Immature natural killer cell (primary cell): ENCODE measurements around the gene FNDC7. TPM values are rescaled to one million over a fixed set of nuclear protein-coding genes. Genes with fewer than 3 reads are reported as not detected.

Experiments used
- DNase-seq, 3 donors: peaks; one replicate each; pipeline ENCODE4 v3.0.0; 2022; ENCODE audit warnings: mixed read lengths in 1 of 3
- H3K27ac Mint-ChIP-seq, 6 donors: one replicate each; pipeline ENCODE4 v1.8.0; 2020; ENCODE audit warnings: mixed read lengths in 6 of 6, mild to moderate bottlenecking in 5 of 6, inconsistent platforms in 4 of 6, moderate library complexity in 3 of 6
- H3K27me3 Mint-ChIP-seq, 3 donors: one replicate each; pipeline ENCODE4 v1.8.0; 2020 to 2021; ENCODE audit warnings: low read depth in 3 of 3, mild to moderate bottlenecking in 3 of 3, mixed read lengths in 3 of 3, moderate library complexity in 3 of 3, inconsistent platforms in 1 of 3
- H3K36me3 Mint-ChIP-seq, 3 donors: one replicate each; pipeline ENCODE4 v1.8.0; 2020; ENCODE audit warnings: mixed read lengths in 3 of 3, inconsistent platforms in 2 of 3, mild to moderate bottlenecking in 2 of 3
- H3K4me1 Mint-ChIP-seq, 2 donors: one replicate each; pipeline ENCODE4 v1.8.0; 2020; ENCODE audit warnings: inconsistent platforms in 2 of 2, mild to moderate bottlenecking in 2 of 2, mixed read lengths in 2 of 2, moderate library complexity in 1 of 2
- H3K4me3 Mint-ChIP-seq, 5 donors: one replicate each; pipeline ENCODE4 v1.8.0; 2020; ENCODE audit warnings: mild to moderate bottlenecking in 5 of 5, mixed read lengths in 5 of 5, inconsistent platforms in 3 of 5, moderate library complexity in 3 of 5
- H3K9me3 Mint-ChIP-seq, 6 donors: one replicate each; pipeline ENCODE4 v1.8.0; 2020; ENCODE audit warnings: mild to moderate bottlenecking in 6 of 6, mixed read lengths in 6 of 6, inconsistent platforms in 4 of 6, moderate library complexity in 3 of 6
- polyA plus RNA-seq, 3 donors: library from polyadenylated mRNA; unstranded; fragments of 300-500 nt; fragmentation: Illumina TruSeq; gene quantifications; one replicate each; pipeline ENCODE4 v1.2.3, GENCODE V29; 2021

Gene FNDC7
- polyA plus RNA-seq, 3 donors from 2014 or later: not detected

DNA sequence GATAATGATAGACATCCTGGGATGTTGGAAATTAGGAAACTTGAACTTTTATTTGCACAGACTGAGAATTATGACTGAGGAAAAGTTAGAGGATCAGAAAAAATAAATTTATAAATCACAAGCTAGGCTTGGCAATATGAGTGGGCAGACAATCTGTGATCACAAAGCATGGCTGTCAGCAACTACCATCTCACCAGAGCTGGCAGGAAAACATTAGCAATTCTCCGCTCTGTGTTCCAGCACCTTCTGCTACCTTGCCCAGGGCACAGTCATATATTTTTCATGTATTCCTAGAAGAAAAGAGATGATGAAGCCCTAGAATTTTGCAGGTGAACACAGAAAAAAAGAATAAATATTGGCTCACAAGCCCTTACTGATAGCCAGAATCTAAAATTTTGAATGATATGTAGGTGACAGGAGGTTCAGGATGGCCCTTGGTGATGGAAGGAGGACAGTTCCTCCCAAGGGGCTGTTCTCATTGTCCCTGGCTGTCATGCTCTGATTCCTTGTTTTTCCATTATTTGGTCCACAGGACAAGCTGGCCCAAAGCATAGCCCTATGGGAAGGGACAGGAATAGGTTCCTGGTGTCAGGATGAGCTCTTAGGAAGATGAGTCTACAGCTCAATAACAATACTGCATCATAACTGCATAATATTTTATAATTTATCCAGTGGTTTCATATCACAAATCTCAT lies 21.6 kb downstream of the FNDC7 start:
- Mint-ChIP-seq H3K27ac (no peak overlapping the region), H3K9me3 (no peaks in the 10 kb centered on the region), H3K4me3 (no peak overlapping the region), H3K4me1 (no peaks in the 10 kb centered on the region), H3K36me3 (peaks cover 0 to 6% (median 0%) of the 10 kb centered on the region in 3 donors), H3K27me3 (peaks cover 0 to 2% (median 2%) of the 10 kb centered on the region in 3 donors)
- DNase-seq: no peak

DNA sequence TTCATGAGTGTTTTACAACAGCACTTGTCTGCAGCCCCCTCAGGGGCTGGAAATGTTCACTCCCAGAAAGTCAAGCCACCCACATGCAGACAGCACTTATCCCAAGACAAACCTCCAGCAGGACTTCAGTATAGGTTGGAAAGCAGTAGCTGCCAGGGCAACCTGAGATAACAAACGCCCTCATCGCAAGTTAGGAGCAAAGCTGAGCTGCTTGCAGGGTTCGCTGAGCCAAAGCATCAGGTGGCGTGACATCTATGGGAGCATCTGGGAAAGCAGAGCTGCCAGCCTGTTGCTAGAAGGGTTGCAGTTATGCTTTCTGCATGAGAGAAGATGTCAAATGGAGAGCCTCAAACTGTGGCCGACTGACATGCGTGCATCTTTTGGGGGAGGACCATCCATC lies 29.5 kb downstream of the FNDC7 start:
- no peak overlapping the region for H3K27ac Mint-ChIP-seq
- H3K27me3 Mint-ChIP-seq: peaks cover 10 to 12% (median 11%) of the 10 kb centered on the region in 3 donors
- no peaks in the 10 kb centered on the region for H3K36me3 Mint-ChIP-seq
- H3K4me1 Mint-ChIP-seq: peaks cover 8 to 11% of the 10 kb centered on the region in 2 donors
- no peak overlapping the region for H3K4me3 Mint-ChIP-seq
- no peaks in the 10 kb centered on the region for H3K9me3 Mint-ChIP-seq
- DNase-seq: no peak

- Mint-ChIP-seq H3K27me3 (peaks cover 12 to 15% (median 13%) of the 10 kb centered on the region in 3 donors), H3K4me3 (peak overlapping the region; percentile 95 to 99 (median 98)), H3K36me3 (no peaks in the 10 kb centered on the region), H3K9me3 (no peaks in the 10 kb centered on the region), H3K4me1 (peaks cover 26 to 46% of the 10 kb centered on the region in 2 donors), H3K27ac (peak overlapping the region; percentile 97 to 99 (median 98))
- no peak for DNase-seq
Measured at GRCh38 chr1:108745980-108746381, 33.3 kb downstream of the FNDC7 start.

DNA sequence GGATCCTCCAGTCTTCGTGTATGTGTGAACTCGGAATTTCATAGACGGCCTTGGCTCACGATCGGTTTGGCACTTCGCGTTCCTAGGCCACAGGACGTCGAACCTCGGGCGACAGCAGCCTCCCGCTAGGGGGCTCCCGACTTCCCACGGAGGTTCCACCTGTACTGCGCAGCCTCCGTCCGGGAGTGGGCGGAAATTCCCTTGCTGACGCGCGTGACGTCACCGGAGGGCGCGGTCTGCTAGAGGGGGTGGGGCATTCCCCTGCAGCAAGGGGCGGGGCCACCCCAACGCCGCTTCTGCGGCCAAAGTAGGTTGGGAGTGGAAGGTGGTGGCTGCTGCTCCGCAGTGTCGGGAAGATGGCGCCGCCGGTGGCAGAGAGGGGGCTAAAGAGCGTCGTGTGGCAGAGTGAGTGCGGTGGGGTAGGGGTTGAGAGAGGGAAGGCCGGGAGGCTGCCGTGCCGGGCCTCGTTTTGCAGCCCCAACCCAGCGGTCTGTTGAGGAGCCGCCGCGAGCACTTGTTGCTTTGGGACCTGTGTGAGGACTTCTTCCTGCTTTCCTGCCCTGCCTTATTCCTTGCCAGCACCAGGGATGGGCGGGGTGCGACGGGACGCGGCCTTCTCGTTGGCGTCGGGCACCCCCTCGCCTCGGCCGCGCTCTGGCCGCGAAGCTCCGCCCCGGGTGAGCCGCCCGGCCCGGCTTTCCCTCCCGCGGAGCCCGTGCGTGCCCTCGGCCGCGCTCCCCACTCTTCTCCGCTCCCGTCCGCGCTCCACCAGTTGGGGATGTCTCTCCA lies 33.9 kb downstream of the FNDC7 start, which contains the start of gene STXBP3:
STXBP3 (plus strand) TSS at position 293 of the 789 bp plus-strand sequence; CDS start at position 357, 64 bp downstream.
- H3K27me3 Mint-ChIP-seq: peaks cover 12 to 15% (median 13%) of the 10 kb centered on the region in 3 donors
- H3K27ac Mint-ChIP-seq: peak within 1 kb of the TSS; percentile 97 to 99 (median 98)
- H3K9me3 Mint-ChIP-seq: no peaks in the 10 kb centered on the region
- H3K4me1 Mint-ChIP-seq: peaks cover 27 to 48% of the 10 kb centered on the region in 2 donors
- peak; percentile 99 for DNase-seq
- peak within 1 kb of the TSS; percentile 95 to 99 (median 98) for H3K4me3 Mint-ChIP-seq
- H3K36me3 Mint-ChIP-seq: no peaks in the 10 kb centered on the region

- no peaks in the 10 kb centered on the region for H3K36me3 Mint-ChIP-seq
- H3K4me3 Mint-ChIP-seq: peak overlapping the region; percentile 95 to 99 (median 98)
- no peaks in the 10 kb centered on the region for H3K9me3 Mint-ChIP-seq
- peaks cover 27 to 49% of the 10 kb centered on the region in 2 donors for H3K4me1 Mint-ChIP-seq
- peaks cover 12 to 15% (median 13%) of the 10 kb centered on the region in 3 donors for H3K27me3 Mint-ChIP-seq
- DNase-seq: peak; percentile 29 to 42 (median 37)
- peak overlapping the region; percentile 95 to 99 (median 98) for H3K27ac Mint-ChIP-seq
Measured at GRCh38 chr1:108747171-108747850, 34.6 kb downstream of the FNDC7 start.

DNA sequence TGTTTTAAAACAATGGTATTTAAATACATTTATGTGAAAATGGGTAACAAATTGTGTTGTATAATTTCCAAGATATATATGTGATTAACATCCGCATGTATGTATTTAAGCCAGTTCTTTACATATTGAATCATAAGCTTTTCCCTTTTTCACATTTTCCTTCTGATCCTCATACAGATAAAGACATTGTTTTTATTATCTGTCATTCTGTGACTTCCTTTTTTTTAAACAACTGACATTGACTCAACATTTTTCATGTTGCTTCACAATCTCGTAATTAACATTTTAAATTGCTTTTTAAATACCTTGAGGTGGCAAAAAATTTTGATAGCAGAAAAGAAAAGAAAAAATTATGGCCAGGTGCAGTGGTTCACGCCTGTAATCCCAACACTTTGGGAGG lies 35.2 kb downstream of the FNDC7 start:
- Mint-ChIP-seq H3K9me3 (no peaks in the 10 kb centered on the region), H3K27ac (peak overlapping the region; percentile 52 to 97 (median 73)), H3K4me1 (peaks cover 27 to 55% of the 10 kb centered on the region in 2 donors), H3K27me3 (peaks cover 12 to 15% (median 13%) of the 10 kb centered on the region in 3 donors), H3K4me3 (peak overlapping the region; percentile 37 to 67 (median 55)), H3K36me3 (peaks cover 1 to 5% (median 1%) of the 10 kb centered on the region in 3 donors)
- DNase-seq: no peak

GRCh38 chr1:108749081-108749480 lies 36.4 kb downstream of the FNDC7 start:
- Mint-ChIP-seq H3K9me3 (no peaks in the 10 kb centered on the region), H3K4me3 (peak overlapping the region in 3 of 5 donors; percentile 4 to 18 (median 15)), H3K4me1 (peaks cover 27 to 58% of the 10 kb centered on the region in 2 donors), H3K36me3 (peaks cover 4 to 7% (median 4%) of the 10 kb centered on the region in 3 donors), H3K27me3 (peaks cover 12 to 15% (median 13%) of the 10 kb centered on the region in 3 donors), H3K27ac (peak overlapping the region; percentile 15 to 97 (median 50))
- no peak for DNase-seq

- Mint-ChIP-seq H3K9me3 (no peaks in the 10 kb centered on the region), H3K27me3 (peaks cover 12 to 13% (median 13%) of the 10 kb centered on the region in 3 donors), H3K36me3 (peaks cover 4 to 11% (median 9%) of the 10 kb centered on the region in 3 donors), H3K4me1 (peaks cover 27 to 62% of the 10 kb centered on the region in 2 donors), H3K4me3 (no peak overlapping the region), H3K27ac (peak overlapping the region in 2 of 6 donors; percentile 13 to 34)
- no peak for DNase-seq
Measured at GRCh38 chr1:108750476-108751181, 37.9 kb downstream of the FNDC7 start.

- Mint-ChIP-seq H3K4me3 (no peak overlapping the region), H3K27me3 (peaks cover 0 to 2% (median 0%) of the 10 kb centered on the region in 3 donors), H3K9me3 (no peaks in the 10 kb centered on the region), H3K4me1 (peaks cover 13 to 42% of the 10 kb centered on the region in 2 donors), H3K27ac (no peak overlapping the region), H3K36me3 (peaks cover 10 to 20% (median 11%) of the 10 kb centered on the region in 3 donors)
- no peak for DNase-seq
Measured at GRCh38 chr1:108753363-108753762, 40.7 kb downstream of the FNDC7 start.

DNA sequence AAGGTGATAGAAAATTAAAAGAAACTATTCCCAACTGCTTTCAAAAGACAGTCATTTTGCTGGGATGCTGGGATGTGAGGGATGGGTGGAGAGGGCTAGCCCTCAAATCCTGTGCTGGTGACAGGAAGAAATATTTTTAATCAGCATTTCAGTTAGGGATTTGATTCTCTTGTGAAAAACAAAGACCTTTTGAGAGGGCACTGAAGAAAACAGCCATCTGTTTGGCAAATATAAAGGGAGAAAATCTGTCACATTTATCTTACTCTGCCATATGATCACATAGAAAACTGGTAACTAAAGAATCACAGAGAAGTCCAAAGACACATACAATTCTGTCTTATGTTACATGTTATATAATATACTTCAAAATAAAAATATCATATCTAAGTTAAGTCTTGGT lies 46.1 kb downstream of the FNDC7 start:
- Mint-ChIP-seq H3K4me3 (no peak overlapping the region), H3K36me3 (peaks cover 10 to 26% (median 11%) of the 10 kb centered on the region in 3 donors), H3K27ac (no peak overlapping the region), H3K27me3 (peaks cover 0 to 2% (median 2%) of the 10 kb centered on the region in 3 donors), H3K4me1 (peaks cover 0 to 15% of the 10 kb centered on the region in 2 donors), H3K9me3 (no peaks in the 10 kb centered on the region)
- no peak for DNase-seq

DNA sequence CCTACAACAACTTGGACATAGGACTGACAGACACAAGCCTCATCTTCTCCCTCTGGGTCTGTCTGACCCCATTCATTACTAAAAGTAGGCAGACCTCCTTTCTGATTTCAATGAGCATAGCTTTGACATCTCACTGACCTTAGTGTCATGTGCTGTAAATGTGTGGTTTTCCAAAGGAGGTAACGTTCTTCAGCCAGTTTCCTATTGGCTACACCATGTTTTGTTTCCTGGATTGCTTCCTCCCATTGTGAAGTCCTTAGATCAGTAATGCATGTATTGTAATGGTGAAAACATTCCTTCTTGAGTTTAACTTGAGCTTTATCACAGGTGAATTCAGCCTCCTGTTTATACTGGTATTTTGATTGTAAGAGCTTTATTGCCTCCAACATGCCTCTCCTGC lies 54.4 kb downstream of the FNDC7 start:
- H3K9me3 Mint-ChIP-seq: no peaks in the 10 kb centered on the region
- H3K27ac Mint-ChIP-seq: no peak overlapping the region
- H3K36me3 Mint-ChIP-seq: peaks cover 4 to 34% (median 10%) of the 10 kb centered on the region in 3 donors
- H3K4me3 Mint-ChIP-seq: no peak overlapping the region
- peaks cover 0 to 5% of the 10 kb centered on the region in 2 donors for H3K4me1 Mint-ChIP-seq
- DNase-seq: no peak
- peaks cover 0 to 2% (median 0%) of the 10 kb centered on the region in 3 donors for H3K27me3 Mint-ChIP-seq

GRCh38 chr1:108767708-108768107 lies 55.0 kb downstream of the FNDC7 start:
- Mint-ChIP-seq H3K27ac (no peak overlapping the region), H3K9me3 (no peaks in the 10 kb centered on the region), H3K27me3 (peaks cover 0 to 2% (median 0%) of the 10 kb centered on the region in 3 donors), H3K36me3 (peaks cover 1 to 31% (median 10%) of the 10 kb centered on the region in 3 donors), H3K4me1 (peaks cover 0 to 5% of the 10 kb centered on the region in 2 donors), H3K4me3 (no peak overlapping the region)
- no peak for DNase-seq

GRCh38 chr1:108777839-108778238 lies 65.1 kb downstream of the FNDC7 start:
- peak overlapping the region in 1 of 6 donors; percentile 54 for H3K27ac Mint-ChIP-seq
- H3K36me3 Mint-ChIP-seq: peaks cover 17 to 29% (median 29%) of the 10 kb centered on the region in 3 donors

More at GRCh38 chr1:108777839-108778238, 65.1 kb downstream of the FNDC7 start:
- Mint-ChIP-seq H3K4me3 (no peak overlapping the region), H3K27me3 (peaks cover 0 to 2% (median 0%) of the 10 kb centered on the region in 3 donors), H3K9me3 (no peaks in the 10 kb centered on the region), H3K4me1 (no peaks in the 10 kb centered on the region)
- no peak for DNase-seq
